Pancreas (tissue), 10 donors: ENCODE measurements around the gene HCFC1. TPM values are rescaled to one million over a fixed set of nuclear protein-coding genes. Genes with fewer than 3 reads are reported as not detected.

Experiments
- ATAC-seq, 4 donors: fragments of 200-7000 bp; cut with Tn5 transposase; one replicate each; pipeline versions ENCODE4 v1.8.0 to v1.9.1; 2020; ENCODE audit warnings: mild to moderate bottlenecking in 4 of 4, moderate library complexity in 4 of 4
- DNase-seq, 6 donors: peaks; one replicate each; pipeline ENCODE4 v3.0.0-alpha.2; 2020
- FAIRE-seq: peaks from 2 replicates; lab custom pipeline; 2012; peaks lifted over from hg19 to GRCh38; lab: Jason Lieb, UNC
- H3K27ac ChIP-seq, 4 donors: fragments of 200-600 bp; sonication (generic); 1 replicate in 3 of 4; 2 replicates in 1 of 4; pipeline versions ENCODE4 v1.5.0 to v1.8.0; 2020
- H3K27me3 ChIP-seq, 4 donors: fragments of 200-600 bp; one replicate each; pipeline ENCODE4 v1.8.0; 2021
- H3K36me3 ChIP-seq, 3 donors: fragments of 200-600 bp; sonication (generic) in 1 of 3; one replicate each; pipeline versions ENCODE4 v1.5.0 to v1.8.0; 2020 to 2021
- H3K4me1 ChIP-seq, 3 donors: fragments of 200-600 bp; one replicate each; pipeline ENCODE4 v1.8.0; 2021
- H3K4me3 ChIP-seq, 4 donors: fragments of 200-600 bp; sonication (generic) in 2 of 4; one replicate each; pipeline versions ENCODE4 v1.5.0 to v1.8.0; 2020 to 2021
- H3K9me3 ChIP-seq, 4 donors: fragments of 200-600 bp; one replicate each; pipeline ENCODE4 v1.8.0; 2021
- CTCF ChIP-seq, 4 donors: fragments of 200-600 bp; sonication (generic) in 3 of 4; IDR thresholded peaks; one replicate each; pipeline versions ENCODE4 v1.5.0 to v1.8.0; 2021; ENCODE audit warnings: antibody characterized with exemption in 4 of 4
- WGBS, 2 donors: extraction: QIAGEN DNeasy Blood & Tissue Kit; methylation state at CpG; one replicate each; pipeline ENCODE4 v1.1.7; 2013; 5-methylcytosine and 5-hydroxymethylcytosine counted together
- intact Hi-C, 3 donors: fragments of 100-400 bp; cut with DNase I; formaldehyde crosslinking; loops; one replicate each; pipeline versions ENCODE4 v1.11.1 to v1.14.2; 2022
- polyA plus RNA-seq, 2 donors: library from polyadenylated mRNA; stranded (reverse); fragments of 200-250 nt; gene quantifications; one replicate each; pipeline ENCODE4 v1.2.3, GENCODE V29; 2013
- total RNA-seq, 6 donors: library from RNA; stranded (reverse); fragmentation: NEBNext Ultra II Directional in 4 of 6; extraction: Animal tissue kit (Norgen Biotek cat#: 25700) in 4 of 6; gene quantifications; one replicate each; pipeline versions ENCODE4 v1.2.1 to v1.2.4, GENCODE V29; 2021 to 2023
- donor health status: healthy with polysubstance abuse.
- donor health status: DM: no; HTN: no; CAD: no; lungs with moderate emphysema.
- donor health status: DM: no; HTN: no; CAD: no.
- donor health status: control.
- donor health status: control.
- donor health status: Bipolar disorder and iron deficiency.
- donor health status: DM: yes; HTN: yes; CAD: no.
- donor health status: DM: no; HTN: no; CAD: no.
- donor health status: DM: no; HTN: no; CAD: no.
- donor health status: DM: yes; HTN: yes; CAD: no.

Gene HCFC1
- total RNA-seq (10 to 100 TPM; 10.4 to 28.4 (median 17.0) TPM), polyA plus RNA-seq (10 to 100 TPM; 15.7 to 17.1 TPM)

GRCh38 chrX:153971450-153972367 is at the start of gene HCFC1:
TSS of gene HCFC1 (minus strand) at chrX:153971818. CDS start at chrX:153970840, 978 bp downstream.
- peak within 1 kb of the TSS; percentile 66 to 92 (median 78) for H3K4me3 ChIP-seq
- H3K36me3 ChIP-seq: no peaks in the 10 kb centered on the region
- TF ChIP-seq CTCF (IDR thresholded peaks at IDR 0.05): no peak
- peaks cover 0 to 14% (median 0%) of the 10 kb centered on the region in 3 donors for H3K4me1 ChIP-seq
- H3K27me3 ChIP-seq: no peaks in the 10 kb centered on the region
- DNase-seq: peak; percentile 88 to 97 (median 95)
- 0 to 7% methylated on average over 72 to 96 of the region's 96 CpGs for WGBS, 2 donors
- no peaks in the 10 kb centered on the region for H3K9me3 ChIP-seq
- FAIRE-seq: no peak
- intact Hi-C loops: no loop called here
- ATAC-seq: peak; percentile 71 to 78 (median 73)
- peak within 1 kb of the TSS; percentile 94 to 99 (median 98) for H3K27ac ChIP-seq

- no peak for FAIRE-seq
- H3K4me3 ChIP-seq: no peak overlapping the region
- ATAC-seq: peak in 1 of 4 donors; percentile 38
- peaks cover 0 to 3% (median 0%) of the 10 kb centered on the region in 4 donors for H3K27me3 ChIP-seq
- TF ChIP-seq CTCF (IDR thresholded peaks at IDR 0.05): no peak
- H3K4me1 ChIP-seq: no peaks in the 10 kb centered on the region
- no peaks in the 10 kb centered on the region for H3K9me3 ChIP-seq
- peak in 1 of 6 donors; percentile 53 for DNase-seq
- 75 to 82% methylated on average over 11 of the region's 11 CpGs for WGBS, 2 donors
- no peaks in the 10 kb centered on the region for H3K36me3 ChIP-seq
- peak overlapping the region in 1 of 4 donors; percentile 86 for H3K27ac ChIP-seq
- intact Hi-C loops: no loop called here
These were observed 49.6 kb upstream of the HCFC1 start for GRCh38 chrX:154021131-154021611.

- Histone ChIP-seq H3K4me1 (no peaks in the 10 kb centered on the region), H3K27me3 (peaks cover 0 to 1% (median 0%) of the 10 kb centered on the region in 4 donors), H3K36me3 (no peaks in the 10 kb centered on the region), H3K9me3 (no peaks in the 10 kb centered on the region), H3K4me3 (peak overlapping the region in 3 of 4 donors; percentile 16 to 53 (median 51)), H3K27ac (peak overlapping the region; percentile 46 to 86 (median 72))
- 50 to 68% methylated on average over 9 of the region's 9 CpGs for WGBS, 2 donors
- DNase-seq (no peak), FAIRE-seq (no peak), ATAC-seq (peak in 2 of 4 donors; percentile 7 to 12)
- intact Hi-C loops: no loop called here
- TF ChIP-seq CTCF (IDR thresholded peaks at IDR 0.05): no peak
These were observed 49.0 kb upstream of the HCFC1 start for GRCh38 chrX:154020536-154021115.

- no peaks in the 10 kb centered on the region for H3K9me3 ChIP-seq
- H3K4me3 ChIP-seq: peak within 1 kb of the TSS; percentile 27 to 68 (median 43)
- no peaks in the 10 kb centered on the region for H3K4me1 ChIP-seq
- H3K27me3 ChIP-seq: no peaks in the 10 kb centered on the region
- peak in 5 of 6 donors; percentile 43 to 85 (median 61) for DNase-seq
- TF ChIP-seq CTCF (IDR thresholded peaks at IDR 0.05): no peak
- peak; percentile 76 to 88 (median 84) for ATAC-seq
- WGBS, 2 donors: 1 to 27% methylated on average over 64 to 99 of the region's 99 CpGs
- intact Hi-C loops: no loop called here
- H3K27ac ChIP-seq: peak within 1 kb of the TSS; percentile 46 to 86 (median 72)
- FAIRE-seq: no peak
- H3K36me3 ChIP-seq: no peaks in the 10 kb centered on the region
These were observed 48.3 kb upstream of the HCFC1 start, which contains the start of gene IRAK1 for GRCh38 chrX:154019633-154020528. TSS of gene IRAK1 (minus strand) at chrX:154019902. CDS start at chrX:154019812, 90 bp downstream.
